CD4-positive, alpha-beta T cell treated with Interferon alpha-2 for 1 hour (primary cell): Measurements from ENCODE around the gene ELAVL4.
"Not testable (repeated sequence)": the region's sequence is repeated elsewhere in the genome, so short reads cannot be mapped to it uniquely, and the experiment has no call there.

Experiments used
- DNase-seq, 2 donors: peaks; one replicate each; pipeline ENCODE4 v3.0.0-alpha.2; 2020 to 2022

The ELAVL4 gene

DNA sequence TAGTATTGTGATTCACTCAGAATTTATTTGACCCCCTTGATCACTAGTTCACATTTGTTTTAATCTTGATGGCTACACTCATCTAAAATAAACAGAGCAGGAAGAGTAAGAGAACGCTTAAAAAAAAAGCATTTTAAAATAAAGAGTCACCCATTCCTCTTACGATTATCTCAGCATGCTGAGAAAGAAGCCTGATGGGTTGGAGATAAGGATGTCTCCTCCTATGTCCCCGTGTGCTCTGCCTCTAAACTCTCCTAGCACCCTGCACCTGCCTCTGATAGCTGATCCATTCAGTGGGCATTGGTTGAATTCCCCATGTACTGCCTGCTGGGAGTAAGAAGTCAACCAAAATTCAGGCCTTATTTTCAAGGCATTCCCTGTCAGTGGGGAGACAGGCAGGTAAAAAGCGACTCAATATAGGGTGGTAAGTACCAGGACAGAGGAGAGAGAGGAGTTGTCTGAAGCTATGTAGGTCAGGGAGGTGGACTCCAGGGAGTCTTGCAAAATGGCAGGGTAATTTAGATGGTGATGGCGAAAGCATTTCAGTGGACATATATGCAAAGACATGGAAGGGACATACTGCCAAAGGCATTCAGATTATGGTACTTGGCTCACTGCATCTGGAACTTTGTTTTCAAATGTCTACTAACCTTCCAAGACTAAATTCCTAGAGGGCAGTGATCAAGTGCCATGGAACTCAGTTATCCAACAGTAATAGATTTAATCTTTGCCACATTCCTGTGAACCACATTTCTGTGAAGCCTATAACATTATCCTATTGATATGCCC, 18.4 kb downstream of the ELAVL4 start:
- DNase-seq, result no peak

DNA sequence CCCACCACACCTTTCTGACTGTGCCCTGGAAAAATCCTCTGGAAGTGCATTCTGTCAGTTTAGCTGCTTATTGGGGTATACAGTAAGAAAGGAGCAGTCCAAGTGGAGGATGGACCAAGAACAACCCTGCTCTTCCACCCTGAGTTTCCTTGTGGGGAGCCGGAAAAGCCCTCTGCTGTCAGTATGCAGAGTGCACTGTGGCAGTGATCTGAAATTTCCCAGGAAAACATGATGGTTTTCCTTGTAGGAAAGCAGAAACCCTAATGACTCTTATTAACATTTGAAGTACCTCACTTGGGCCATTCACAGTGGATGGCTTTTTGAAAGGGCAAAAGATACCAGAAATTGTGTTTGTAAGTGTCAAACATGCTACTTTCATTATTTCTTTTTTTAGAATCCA, 20.5 kb downstream of the ELAVL4 start:
- DNase-seq, result no peak

DNA sequence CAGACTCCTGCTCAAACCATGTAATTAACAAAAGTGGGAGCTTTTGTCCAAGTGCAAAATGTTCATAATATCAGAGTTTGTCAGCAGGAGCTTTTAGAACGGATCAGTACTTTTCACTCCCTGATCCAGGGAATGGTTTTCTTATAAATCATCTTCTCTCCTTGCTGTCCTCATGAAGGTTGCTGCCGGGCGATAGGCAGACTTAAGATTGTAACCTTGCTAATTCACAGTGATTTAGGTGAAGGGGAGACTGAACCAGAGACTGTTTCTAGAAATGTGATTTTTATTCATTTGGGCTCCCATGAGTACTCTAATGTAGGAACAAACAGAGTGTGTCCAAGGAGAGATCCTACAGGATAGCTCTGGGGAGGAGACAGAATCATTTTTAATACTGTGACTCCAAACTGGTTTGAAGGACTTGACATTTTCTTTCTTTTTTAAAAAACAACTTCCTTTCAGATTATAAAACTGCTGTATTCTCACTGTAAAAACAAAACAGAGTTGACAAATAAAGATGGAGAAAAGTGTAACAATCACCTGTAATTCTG, 23.7 kb downstream of the ELAVL4 start:
- DNase-seq, result no peak

DNA sequence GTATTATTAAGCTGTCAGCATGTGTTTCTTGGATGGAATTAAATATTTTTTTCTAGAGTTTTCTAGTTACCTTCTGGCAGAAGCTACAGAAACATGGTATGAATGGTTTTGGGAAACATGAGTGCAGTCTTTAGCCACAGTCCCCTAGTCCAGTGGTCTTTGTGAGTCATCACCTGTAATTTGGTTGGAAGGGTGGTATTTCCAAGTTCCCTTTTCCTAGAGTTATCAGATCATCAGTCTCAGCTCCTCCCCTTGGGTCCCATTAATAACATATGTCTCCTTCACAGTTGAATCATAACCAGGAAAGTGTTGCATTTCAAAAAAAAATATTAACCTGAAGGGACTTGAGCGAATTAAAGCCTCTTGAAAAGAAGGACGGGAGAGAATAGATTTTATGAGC, 27.0 kb downstream of the ELAVL4 start:
- DNase-seq, result no peak

DNA sequence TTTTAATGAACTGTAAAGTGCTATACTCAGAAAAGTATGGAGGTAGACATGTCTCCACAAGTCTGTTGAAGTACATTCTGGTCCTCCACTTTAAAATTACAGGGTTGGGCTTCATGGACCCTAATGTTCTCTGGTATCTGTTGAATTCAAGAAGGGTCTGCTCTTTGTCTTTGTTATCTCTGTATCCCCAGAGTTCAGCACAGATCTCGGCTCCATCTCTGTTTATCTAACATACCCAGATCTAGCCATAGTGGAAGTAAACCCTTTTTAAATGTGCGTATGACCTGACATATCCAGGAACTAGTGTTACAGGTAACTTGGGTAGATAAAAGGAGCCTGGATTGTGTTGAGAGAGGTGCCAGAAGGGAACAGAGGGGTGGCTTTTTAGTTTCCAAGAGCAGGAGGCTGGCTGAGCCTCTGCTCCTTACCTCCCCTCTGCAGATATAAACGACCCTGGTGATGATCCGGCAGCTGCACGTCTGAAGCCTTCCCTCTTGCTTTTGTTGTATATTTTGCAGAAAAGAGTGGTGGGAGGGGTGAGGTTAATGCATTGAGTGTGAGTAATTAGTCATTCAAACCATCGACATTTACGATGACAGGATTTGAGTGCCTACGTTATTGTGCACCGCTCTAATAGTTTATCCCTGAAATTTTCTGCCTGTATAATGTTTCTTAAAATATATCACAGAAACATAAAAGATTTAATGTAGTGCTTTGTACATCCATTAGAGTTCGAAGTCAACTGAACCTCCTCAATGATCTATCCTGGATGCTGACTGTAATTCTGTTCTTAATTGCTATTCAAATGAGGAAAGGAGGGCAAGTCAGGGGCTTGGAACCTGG, 30.8 kb downstream of the ELAVL4 start:
- no peak for DNase-seq

DNA sequence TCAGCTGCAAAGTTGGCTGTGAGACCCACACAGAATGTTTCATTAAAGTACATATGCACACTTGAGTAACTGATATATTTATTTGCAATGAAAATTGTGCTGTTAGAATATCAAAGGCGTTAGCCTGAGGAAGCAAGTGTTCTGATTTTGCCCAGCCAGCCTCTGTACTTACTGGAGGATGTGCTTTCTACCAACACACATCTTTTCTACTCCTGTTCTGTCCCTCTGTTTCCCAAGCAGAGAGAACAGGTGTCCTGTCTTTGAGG, 31.4 kb downstream of the ELAVL4 start:
- DNase-seq, result no peak

DNA sequence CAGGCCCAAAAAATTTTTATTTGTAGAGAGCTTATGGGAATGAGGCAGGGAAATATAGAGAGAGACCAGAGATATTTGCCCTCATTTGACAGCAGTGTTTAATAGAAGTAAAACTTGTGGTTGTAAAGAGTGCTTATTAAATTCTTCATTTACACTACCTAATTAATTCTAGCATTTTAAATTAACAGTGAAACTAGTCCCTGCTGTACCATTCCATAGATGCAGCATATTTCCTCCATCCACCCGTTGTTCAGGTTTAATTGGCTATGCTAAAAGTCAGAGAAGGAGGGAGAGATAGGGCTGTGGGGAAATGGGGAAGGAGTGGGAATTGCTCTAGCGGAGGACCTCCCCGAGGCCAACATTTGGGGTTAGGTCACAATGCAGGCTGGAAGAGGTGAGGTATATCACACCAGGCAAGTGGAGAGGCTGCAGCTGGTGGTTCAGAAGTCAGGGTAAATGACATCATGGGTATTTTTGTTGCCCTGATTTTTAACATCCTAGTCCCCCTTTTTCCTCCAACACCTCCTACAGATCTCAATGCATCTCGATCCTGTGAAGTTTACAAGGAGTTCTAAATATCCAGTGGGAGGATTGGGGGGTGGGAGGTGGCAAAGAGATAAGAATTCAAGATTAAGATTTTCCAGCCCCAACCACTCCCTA, 38.6 kb downstream of the ELAVL4 start:
- no peak for DNase-seq

DNA sequence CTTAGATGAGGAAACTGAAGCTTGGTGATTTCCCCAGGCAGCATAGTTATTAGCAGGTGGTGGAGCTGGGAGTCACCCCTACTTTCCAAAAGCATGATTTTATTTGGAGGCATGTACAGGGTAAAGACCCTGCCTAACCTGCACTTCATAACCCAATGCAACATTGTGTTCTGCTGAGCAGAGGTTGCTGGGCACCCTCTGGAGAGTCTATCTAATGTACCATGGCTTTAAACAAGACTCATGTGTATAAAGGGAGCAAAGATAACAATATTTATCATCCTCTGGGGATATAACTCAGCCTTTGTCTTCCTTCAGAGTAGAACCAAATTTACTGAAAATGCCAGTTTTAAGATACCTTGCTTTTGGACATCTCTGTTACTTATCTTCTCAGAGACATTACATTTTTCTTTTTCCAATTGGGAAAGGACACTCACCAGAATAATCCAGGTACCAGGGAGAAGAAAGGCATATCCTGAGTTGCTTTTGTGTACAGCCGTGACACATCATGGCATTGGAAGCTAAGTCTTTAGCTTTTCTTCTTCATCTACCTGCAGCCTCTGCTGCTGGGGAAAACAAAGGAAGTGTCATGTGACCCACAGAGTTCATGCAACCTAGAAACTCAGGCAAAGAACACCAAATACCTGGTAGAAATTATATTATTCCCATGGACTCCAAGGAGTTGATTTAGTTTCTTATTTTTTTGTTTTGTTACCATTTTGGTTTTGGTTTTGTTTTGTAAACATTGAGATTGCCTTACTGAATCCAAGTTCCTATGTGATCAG, 39.6 kb downstream of the ELAVL4 start:
- DNase-seq, result no peak

DNA sequence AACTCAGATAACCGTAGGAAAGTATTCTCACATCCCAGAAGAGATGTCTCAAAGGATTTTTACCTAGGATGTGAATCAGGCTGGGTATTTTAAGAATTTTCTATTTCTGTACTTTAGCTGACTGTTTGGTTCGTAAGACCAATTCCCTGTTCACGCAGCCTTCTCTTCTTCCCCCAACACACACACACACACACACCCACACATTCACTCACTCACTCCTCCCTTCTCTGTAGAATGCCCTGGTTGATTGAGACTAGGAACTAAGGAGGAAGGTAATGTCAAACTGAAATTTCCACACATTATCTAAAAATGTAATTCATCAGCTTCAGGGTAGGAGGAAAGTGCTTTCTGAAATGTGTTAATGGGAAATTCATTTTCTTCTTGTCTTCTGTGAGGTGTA, 43.5 kb downstream of the ELAVL4 start:
- no peak for DNase-seq

DNA sequence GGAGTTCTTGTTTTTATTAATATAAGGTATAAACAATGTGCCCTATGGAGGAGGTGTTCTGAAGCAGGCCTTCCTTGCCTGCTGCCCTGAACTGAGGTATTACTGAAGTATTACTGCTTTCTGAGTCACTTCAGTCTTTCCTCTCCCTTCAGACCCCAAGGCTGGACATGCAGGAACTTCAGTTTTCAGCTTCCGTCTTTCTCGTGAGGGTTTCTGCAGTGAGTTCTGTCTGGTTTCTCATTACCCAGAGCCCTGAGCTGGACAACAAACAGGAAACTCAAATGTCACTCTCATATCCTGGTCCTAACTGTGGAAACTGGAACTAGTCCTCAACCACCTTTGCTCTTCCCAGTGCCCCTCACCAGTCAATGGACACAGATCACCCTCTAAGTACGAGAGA, 46.8 kb downstream of the ELAVL4 start:
- DNase-seq, result no peak

DNA sequence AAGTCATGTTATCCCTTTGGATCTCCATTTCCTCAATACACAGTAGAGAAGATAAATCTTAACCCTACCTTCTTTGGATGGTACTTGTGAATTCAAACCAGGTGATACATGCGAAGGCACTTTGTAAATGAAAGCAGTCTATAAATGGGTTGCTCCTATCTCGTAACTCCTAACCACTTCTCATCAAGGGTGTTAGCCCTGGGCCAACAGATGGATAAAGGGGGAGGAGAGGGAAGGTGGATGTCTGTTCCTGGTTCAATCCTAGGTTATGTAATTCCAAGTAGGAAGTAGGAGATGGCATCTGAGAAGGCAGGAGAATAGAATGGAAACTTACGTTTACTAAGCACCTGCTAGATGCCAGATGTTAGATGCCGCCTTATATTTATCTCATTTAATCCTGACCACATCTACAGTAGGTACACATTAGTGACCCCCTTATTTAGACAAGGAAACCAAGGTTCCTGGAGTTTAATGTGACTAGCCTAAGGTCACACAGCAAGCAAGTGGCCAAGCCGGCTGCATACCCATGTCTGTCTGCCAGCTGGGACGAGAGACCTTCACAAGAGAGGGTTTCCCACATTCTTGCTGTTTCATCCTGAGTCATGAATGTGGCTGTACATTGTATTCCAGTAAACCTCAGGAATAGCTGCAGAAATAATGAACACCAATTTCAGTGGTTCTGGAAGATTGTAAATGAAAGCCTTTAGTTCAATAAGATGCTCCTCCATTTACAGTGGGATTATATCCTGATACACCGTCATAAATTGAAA, 47.7 kb downstream of the ELAVL4 start:
- no peak for DNase-seq

DNA sequence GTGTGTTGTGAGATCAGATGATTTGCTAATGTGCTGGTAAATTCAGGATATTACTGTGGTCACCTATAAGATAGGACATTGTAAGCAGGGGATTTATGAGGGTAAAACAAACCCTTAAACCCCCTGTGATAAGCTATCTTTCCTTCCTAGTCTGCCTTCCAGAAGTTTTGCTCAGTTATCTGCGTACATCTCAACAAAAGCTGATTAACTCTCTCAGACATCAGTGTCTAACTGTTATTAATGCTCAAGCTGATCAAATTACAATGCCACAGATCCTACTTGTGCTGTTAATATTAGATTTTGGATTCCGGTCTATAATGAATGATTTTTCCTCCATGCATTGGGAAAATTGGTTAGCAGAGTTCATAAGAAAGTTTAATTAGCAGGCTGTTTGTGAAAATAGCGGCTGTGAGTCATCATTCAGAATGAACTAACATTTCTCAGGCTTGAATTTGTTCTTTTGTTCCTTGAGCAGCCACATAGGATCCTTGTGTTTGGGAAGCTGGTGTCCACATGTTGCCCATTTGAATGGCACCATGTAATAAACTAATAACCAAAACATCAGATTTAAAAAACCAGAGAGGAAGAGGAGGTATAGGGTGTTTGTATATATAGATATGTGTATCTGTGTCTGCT, 48.7 kb downstream of the ELAVL4 start:
- DNase-seq, result no peak

DNA sequence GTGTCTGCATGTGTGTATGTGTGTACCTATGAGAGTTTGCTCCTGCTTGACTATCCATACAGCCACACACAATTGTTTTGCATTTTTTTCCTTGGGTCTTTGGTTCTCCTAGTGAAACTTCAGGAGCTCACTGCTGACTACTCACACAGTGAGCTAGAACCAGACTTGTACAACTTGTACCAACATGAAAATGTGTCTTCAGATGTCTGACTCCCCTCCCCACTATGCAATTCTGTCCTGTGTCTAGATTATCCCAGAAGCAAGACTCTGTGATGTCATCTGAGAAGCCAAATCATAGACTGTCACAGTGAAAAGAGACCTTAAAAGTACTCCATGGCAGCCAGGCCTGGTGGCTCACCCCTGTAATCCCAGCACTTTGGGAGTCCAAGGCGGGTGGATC, 49.7 kb downstream of the ELAVL4 start:
- DNase-seq, result no peak

DNA sequence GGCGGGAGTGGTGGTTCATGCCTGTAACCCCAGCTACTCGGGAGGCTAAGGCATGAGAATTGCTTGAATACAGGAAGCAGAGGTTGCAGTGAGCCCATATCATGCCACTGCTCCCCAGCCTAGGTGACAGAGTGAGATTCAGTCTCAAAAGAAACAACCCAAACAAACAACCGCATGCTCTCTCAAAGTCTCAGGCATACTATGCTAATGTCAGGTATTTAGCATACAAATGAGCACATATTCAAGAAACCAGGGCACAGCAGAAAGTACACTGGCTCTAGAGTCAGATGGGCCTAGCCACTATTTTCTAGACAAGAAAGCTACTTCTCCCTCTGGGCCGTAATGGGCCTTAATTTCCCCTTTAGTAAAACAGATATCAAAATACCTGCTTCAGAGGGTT, 55.0 kb downstream of the ELAVL4 start:
- no peak for DNase-seq

DNA sequence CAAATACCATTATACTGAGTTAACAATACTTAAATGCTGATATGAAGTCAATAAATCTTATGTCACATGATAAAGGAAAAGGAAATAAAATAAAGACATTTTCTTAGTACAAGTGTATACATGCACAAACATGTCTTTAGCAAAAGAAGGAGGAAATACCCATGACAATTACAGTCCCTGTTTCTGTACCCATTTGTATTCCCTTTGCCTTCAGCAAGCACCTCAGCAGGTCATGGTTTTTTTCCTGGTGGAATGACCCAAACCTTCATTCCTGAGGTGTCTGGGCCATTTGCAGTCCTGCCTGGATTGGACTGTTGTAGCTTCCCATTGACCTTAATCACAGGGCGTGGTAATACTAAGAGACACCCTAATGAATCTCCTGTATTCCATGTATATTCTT, 57.6 kb downstream of the ELAVL4 start:
- not testable (repeated sequence) for DNase-seq

DNA sequence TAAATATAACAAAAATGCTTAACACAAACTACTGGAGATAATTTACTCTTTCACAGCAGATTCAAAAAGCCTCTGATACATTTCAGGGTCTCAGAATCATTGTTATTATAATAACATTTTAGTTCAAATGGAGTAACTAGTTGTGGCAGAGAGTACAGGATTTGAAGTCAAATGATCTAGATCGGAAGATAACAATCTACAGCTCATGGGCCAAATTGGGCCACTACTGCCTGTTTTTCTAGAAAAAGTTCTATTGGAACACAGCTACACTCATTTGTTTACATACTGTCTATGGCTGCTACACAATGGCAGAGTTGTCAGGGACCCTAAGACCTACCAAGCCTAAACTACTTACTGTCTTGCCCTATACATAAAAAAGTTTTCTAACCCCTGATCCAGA, 63.6 kb downstream of the ELAVL4 start:
- no peak for DNase-seq

DNA sequence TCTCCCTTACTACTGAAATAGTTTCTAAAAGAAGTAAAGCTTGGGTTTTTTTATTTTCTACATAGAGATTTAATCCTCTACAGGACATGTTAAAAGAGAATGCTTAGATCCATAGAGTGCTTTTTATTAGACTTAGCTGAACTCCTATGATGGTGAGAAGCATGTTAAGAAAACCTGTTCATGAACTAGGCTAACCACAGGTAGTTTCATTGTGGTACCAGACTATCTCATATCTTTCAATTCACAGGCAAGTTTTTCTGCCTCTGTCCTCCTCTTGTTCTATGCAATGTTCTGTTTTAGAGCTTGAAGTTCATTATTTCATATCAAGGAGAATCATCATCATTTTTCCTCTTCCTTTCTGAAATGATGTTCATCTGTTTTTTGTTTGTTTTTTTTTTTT, 65.4 kb downstream of the ELAVL4 start:
- no peak for DNase-seq

DNA sequence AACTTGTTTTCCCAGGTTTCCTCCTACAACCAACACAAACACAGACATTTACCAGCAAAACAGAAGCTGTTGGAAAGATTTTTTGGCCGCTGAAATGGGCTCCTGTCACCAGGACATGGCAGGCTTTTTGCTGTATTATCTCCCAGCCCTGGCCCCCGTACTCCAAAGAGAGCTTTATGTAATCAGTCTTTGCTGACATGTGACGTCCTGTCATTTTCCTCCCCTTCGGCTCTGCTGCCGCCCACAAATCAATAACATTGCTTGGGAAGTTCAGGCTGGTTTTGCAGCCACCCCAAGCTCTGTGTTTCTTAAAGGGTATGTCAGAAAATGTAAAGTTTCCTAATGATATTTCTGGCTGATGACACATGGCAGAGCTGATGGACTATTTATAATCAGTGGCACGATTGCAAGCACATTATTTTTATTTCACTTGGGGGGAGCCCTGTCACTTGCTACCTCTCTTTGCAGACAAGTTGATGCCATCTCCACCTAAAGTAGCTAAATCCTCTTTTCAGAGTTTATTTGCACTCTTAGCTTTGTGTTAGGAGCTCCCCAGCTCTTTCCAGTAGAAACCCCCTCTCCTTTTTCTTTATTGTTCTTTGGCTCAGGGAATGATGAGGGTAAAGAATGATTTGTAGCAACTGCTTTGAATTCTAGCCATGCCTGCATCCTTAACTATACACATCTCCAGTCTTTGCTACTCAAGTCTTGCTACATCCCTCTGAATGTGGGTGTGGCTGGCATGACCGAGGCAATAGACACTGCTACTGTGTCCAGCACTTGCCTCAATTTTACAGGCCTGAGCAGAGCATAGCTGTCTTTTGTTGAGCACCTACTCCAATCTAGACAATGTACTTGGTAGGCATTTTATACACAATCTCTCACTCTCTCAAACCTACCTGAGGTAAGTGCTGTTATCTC, 67.3 kb downstream of the ELAVL4 start:
- no peak for DNase-seq

DNA sequence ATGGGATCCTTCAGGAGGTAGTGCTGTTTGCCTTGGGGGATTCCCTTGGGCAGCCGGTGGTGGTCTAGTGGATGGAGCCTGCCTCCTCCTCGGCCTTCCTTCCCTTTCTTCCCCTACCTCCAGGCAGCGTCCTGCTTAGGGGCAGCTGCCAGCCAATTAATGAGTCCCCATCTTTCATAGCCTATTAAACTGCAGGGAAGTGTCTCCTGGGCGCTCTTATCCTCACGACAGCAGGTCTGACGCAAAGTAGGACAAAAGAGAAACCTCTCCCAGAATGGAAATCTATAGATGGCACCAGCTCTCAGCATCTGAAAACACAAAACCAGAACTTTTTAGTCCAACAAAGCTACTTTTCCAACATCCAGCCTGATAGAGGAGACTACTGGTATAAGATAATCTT, 69.3 kb downstream of the ELAVL4 start:
- DNase-seq, result no peak

DNA sequence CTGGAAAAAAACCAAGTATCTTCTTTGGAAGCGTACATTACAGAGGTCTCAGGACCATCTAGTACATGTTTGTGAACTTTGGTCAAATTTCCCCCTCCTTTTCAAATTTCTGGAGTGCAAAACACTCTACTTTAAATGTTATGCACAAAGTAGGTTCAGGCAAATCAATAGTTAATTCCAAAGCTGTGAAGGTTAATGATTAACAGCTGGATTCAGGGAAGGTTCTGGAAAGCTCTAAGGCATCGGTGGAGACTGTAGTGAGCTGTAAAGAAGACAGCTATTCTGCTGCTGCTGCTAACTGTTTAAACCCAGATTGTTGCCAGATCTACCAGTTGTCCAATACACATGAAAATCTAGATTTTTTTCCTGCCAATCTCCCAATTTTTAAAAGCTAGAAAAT, 70.9 kb downstream of the ELAVL4 start:
- no peak for DNase-seq

DNA sequence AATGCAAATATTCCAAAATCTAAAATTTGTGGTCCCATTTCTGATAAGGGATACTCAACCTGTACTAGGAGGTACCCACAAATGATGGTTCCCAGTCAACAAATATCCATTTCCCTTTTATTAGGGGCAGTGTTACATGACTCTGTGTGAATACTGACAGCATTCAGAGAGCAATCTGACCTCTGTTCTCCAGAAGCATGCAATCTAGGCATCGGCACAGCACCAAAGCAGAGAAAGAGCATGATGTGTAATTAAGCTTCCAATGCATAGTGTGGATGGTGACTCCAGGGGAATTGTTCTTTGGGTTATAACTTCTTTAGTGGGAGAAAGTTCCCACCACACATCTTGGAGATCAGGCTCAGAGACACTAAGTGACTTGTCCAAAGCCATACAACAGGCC, 71.6 kb downstream of the ELAVL4 start:
- no peak for DNase-seq
